Vagina (tissue), 1 donor: Measurements from ENCODE around the gene ISG20L2. TPM values are rescaled to one million over a fixed set of nuclear protein-coding genes. Genes with fewer than 3 reads are reported as not detected.

Source experiments
- total RNA-seq: library from RNA; depleted of rRNA; stranded (reverse); fragments of >200 nt; gene quantifications from one replicate; pipeline ENCODE4 v1.2.3, GENCODE V29; 2016

ISG20L2 gene
- total RNA-seq, 1 donor from 2014 or later: 12.8 TPM

Other genes starting within 250 kb of the ISG20L2 start
- 33.9 TPM for gene MEF2D, start 228.0 kb downstream of the ISG20L2 start, total RNA-seq
- gene IQGAP3, start 156.2 kb downstream of the ISG20L2 start, total RNA-seq: 2.9 TPM
- gene TTC24, start 149.0 kb downstream of the ISG20L2 start, total RNA-seq: not detected
- 46.7 TPM for gene NAXE, start 137.0 kb downstream of the ISG20L2 start, total RNA-seq
- 25.8 TPM for gene GPATCH4, start 127.3 kb downstream of the ISG20L2 start, total RNA-seq
- not detected for gene HAPLN2, start 109.4 kb downstream of the ISG20L2 start, total RNA-seq
- 2.0 TPM for gene BCAN, start 86.6 kb downstream of the ISG20L2 start, total RNA-seq
- gene NES, start 51.4 kb downstream of the ISG20L2 start, total RNA-seq: 16.0 TPM
- 97.7 TPM for gene CRABP2, start 23.2 kb downstream of the ISG20L2 start, total RNA-seq
- gene METTL25B, start 297 bp downstream of the ISG20L2 start, total RNA-seq: 17.7 TPM
- gene MRPL24, start 12.3 kb upstream of the ISG20L2 start, total RNA-seq: 40.0 TPM
- gene HDGF, start 22.9 kb upstream of the ISG20L2 start, total RNA-seq: 154 TPM
- 30.4 TPM for gene PRCC, start 38.8 kb upstream of the ISG20L2 start, total RNA-seq
- 4.9 TPM for gene SH2D2A, start 88.1 kb upstream of the ISG20L2 start, total RNA-seq
- not detected for gene INSRR, start 130.4 kb upstream of the ISG20L2 start, total RNA-seq
- gene NTRK1, start 132.1 kb upstream of the ISG20L2 start, total RNA-seq: 2.9 TPM
- gene PEAR1, start 165.0 kb upstream of the ISG20L2 start, total RNA-seq: 11.5 TPM
- not detected for gene LRRC71, start 191.9 kb upstream of the ISG20L2 start, total RNA-seq